Fibroblast of lung (primary cell): ENCODE measurements around the gene SAMSN1.

Experiments
- EZH2 ChIP-seq: IDR thresholded peaks from 2 replicates; pipeline ENCODE4 v1.5.1; 2012; ENCODE audit warnings: low read length, control low read depth, mild to moderate bottlenecking; ENCODE audit errors: missing control alignments
- TF ChIP-seq, protein P1 (sequence below), 2 donors: IDR thresholded peaks in 1 of 2; conservative IDR thresholded peaks in 1 of 2; 1 replicate in 1 of 2; 2 replicates in 1 of 2; pipeline ENCODE4 v1.5.1; 2011 to 2012; ENCODE audit warnings: low read length in 2 of 2, control low read depth in 1 of 2, inconsistent platforms in 1 of 2, low read depth in 1 of 2, mild to moderate bottlenecking in 1 of 2

DNA sequence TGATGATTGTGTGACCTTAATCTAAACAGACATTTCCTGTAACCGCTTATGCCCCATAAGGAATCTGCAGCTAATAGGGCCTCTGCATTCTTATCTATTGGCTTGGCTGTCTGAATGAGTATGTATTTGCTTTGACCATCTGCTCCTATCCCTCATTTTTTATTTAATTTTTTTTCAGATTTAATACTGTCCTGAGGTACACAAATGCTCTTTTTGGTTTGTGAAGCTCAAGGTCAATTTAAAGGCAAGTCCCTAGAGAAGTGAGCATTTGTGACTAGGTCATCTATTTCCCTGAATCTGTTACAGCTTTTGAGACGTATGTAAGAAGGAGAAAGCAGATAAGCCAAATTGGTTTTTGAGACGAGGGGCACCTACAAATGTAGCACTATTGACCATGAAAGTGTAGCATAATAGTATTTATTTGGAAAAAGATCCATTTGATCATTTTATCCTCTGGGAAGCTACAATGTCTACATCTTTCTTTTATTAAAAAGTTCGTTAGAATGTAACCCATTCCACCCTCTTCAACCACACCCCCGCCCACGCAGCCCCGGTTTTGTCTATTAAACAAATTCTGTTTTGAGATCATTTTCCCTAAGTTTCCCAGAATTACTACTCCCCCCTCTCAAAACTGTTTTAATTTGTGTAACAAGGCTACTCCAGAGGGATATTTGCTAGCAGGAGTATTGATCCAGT, 93.9 kb downstream of the SAMSN1 start:
- TF ChIP-seq, protein P1, sequence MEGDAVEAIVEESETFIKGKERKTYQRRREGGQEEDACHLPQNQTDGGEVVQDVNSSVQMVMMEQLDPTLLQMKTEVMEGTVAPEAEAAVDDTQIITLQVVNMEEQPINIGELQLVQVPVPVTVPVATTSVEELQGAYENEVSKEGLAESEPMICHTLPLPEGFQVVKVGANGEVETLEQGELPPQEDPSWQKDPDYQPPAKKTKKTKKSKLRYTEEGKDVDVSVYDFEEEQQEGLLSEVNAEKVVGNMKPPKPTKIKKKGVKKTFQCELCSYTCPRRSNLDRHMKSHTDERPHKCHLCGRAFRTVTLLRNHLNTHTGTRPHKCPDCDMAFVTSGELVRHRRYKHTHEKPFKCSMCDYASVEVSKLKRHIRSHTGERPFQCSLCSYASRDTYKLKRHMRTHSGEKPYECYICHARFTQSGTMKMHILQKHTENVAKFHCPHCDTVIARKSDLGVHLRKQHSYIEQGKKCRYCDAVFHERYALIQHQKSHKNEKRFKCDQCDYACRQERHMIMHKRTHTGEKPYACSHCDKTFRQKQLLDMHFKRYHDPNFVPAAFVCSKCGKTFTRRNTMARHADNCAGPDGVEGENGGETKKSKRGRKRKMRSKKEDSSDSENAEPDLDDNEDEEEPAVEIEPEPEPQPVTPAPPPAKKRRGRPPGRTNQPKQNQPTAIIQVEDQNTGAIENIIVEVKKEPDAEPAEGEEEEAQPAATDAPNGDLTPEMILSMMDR (conservative IDR thresholded peaks at IDR 0.05 in 1 of 2, IDR thresholded peaks at IDR 0.05 in 1 of 2; ENCODE audit: low read depth in 1 of 2, low read length in 2 of 2) = no peak
- TF ChIP-seq EZH2 = no peak
